ENCODE measurements around the gene ERFL.

The ERFL gene

DNA sequence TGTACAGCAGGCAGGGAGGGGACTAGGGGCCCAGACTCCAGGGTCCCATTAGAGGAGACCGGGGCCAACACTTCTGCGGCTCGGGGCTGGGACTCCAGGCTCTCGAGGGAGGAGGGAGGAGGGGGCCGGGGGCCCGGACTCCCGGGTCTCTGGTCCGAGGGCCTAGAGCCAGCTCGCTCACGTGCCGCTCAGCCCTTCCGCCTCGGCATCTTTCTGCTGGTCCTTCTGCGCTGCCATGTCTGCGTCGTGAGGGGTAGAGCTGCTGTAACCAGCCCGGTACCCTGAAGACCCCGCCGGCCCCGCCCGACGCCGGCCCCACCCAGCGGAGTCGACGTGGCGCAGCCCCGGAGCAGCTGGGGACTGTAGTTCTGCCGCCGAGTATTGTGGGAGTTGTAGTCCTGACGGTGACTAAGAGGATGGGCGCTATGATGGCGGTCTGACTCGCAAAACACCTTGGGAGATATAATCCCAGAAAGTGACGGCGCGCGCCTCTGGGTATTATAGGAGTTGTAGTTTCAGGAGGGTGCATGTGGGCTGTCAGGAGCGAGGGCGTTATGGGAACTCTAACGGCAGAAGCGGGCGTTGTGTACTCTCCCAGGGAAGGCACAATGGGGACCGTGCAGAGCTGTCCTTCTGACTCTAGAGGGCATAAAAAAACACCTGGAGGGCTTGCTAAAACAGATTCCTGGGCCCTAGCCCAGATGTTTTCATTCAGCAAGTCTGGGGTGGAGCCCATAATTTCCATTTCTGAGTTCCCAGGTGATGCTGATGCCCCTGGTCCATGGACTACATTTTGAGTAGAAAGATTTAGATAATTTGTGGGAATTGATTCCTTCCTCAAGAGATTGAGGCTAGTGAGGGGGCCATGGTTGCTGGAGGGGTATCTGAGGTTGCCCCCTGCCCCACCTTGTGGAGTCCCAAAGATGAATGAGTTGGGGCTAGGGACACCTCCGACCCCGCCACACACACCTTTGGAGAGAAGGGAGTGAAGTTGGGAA lies 31.1 kb upstream of the ERFL start, which contains the start of gene RABAC1:
TSS of gene RABAC1 (minus strand) at position 266 of the 998 bp plus-strand sequence. CDS start at position 237, 29 bp downstream.
- Histone ChIP-seq H3K4me1 (ENCODE audit: control insufficient read depth in 5 of 5, insufficient read depth in 5 of 5, low read length in 5 of 5) (peaks cover 4 to 31% (median 24%) of the 10 kb centered on the region in 5 donors), H3K36me3 (ENCODE audit: control insufficient read depth in 5 of 5, insufficient read depth in 5 of 5, low read length in 5 of 5) (peaks cover 0 to 24% (median 11%) of the 10 kb centered on the region in 5 donors), H3K27me3 (ENCODE audit: control insufficient read depth in 5 of 5, insufficient read depth in 4 of 5, low read length in 5 of 5) (peaks cover 0 to 2% (median 0%) of the 10 kb centered on the region in 5 donors), H3K27ac (ENCODE audit: low read depth, low read length) (peak within 1 kb of the TSS; percentile 57), H3K4me3 (ENCODE audit: low read depth in 1 of 5, low read length in 5 of 5) (peak within 1 kb of the TSS; percentile 80 to 93 (median 89)), H3K9me3 (ENCODE audit: control insufficient read depth in 5 of 5, low read length in 5 of 5) (no peaks in the 10 kb centered on the region), H3K9ac (ENCODE audit: low read length in 5 of 5) (peak within 1 kb of the TSS; percentile 73 to 92 (median 90))

DNA sequence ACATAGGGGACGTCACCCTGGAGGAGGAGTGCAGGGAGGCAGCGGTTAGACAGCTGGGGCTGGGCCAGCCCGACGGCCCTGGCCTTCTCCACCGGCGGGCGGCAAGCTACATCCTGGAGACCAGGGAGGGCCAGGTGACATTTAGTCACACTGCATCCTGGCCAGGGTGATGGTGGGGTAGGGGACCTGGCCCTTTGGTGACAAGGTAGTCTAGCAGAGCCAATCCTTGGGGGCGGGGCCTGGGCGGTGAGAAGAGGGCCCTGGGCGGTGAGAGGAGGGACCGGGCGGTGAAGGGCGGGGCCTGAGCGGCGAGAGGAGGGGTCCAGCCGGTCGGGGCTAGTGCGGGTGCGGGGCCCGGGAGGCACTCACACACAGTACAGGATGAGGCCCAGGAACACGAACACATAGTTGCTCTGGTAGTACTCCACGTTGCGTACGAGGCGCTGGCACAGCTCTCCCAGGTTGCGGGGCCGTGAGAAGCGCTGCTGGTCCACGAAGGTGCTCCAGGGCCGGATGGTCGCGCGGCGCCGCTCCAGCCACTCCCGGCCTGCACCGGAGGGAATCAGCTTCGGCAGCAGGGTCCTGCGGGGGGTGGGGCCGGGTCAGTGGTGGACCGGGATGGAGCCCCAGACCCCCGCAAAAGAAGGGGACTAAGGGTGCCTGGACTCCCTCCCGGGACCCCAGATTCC lies 30.3 kb upstream of the ERFL start:
- H3K4me1 ChIP-seq (ENCODE audit: control insufficient read depth in 5 of 5, insufficient read depth in 5 of 5, low read length in 5 of 5) = peaks cover 4 to 31% (median 24%) of the 10 kb centered on the region in 5 donors
- peaks cover 0 to 24% (median 11%) of the 10 kb centered on the region in 5 donors for H3K36me3 ChIP-seq (ENCODE audit: control insufficient read depth in 5 of 5, insufficient read depth in 5 of 5, low read length in 5 of 5)
- H3K9me3 ChIP-seq (ENCODE audit: control insufficient read depth in 5 of 5, low read length in 5 of 5) = no peaks in the 10 kb centered on the region
- H3K4me3 ChIP-seq (ENCODE audit: low read depth in 1 of 5, low read length in 5 of 5) = peak overlapping the region; percentile 80 to 93 (median 89)
- H3K27ac ChIP-seq (ENCODE audit: low read depth, low read length) = peak overlapping the region; percentile 57
- peak overlapping the region; percentile 73 to 92 (median 90) for H3K9ac ChIP-seq (ENCODE audit: low read length in 5 of 5)
- peaks cover 0 to 2% (median 0%) of the 10 kb centered on the region in 5 donors for H3K27me3 ChIP-seq (ENCODE audit: control insufficient read depth in 5 of 5, insufficient read depth in 4 of 5, low read length in 5 of 5)

DNA sequence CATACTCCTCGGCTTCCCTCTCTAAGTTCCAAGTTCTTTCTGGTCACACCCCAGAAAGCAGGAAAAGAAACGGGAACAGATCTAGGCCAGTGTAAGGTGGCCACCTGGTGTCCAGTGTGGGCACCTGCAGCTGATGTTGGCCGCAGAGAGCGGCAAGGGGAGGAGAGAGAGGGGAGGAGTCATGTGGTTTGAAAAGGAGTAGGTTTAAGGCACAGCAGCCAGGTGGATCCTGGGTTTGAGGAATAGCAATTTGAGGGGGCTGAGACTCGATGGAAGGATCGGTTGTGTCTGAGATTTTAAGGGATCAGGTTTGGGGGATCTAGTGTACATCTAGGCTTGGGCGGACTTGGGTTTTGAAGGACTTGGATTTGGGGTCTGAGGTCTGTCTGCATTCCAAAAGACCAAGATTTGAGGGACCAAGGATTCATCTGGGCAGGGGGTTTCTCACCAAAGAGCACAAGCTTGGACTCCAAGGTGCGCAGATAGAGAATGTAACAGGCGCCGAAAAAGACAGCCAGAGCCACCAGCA lies 29.7 kb upstream of the ERFL start:
- Histone ChIP-seq H3K36me3 (ENCODE audit: control insufficient read depth in 5 of 5, insufficient read depth in 5 of 5, low read length in 5 of 5) (peaks cover 0 to 24% (median 11%) of the 10 kb centered on the region in 5 donors), H3K4me3 (ENCODE audit: low read depth in 1 of 5, low read length in 5 of 5) (peak overlapping the region; percentile 40 to 93 (median 89)), H3K27ac (ENCODE audit: low read depth, low read length) (no peak overlapping the region), H3K9ac (ENCODE audit: low read length in 5 of 5) (peak overlapping the region in 3 of 5 donors; percentile 86 to 92 (median 90)), H3K9me3 (ENCODE audit: control insufficient read depth in 5 of 5, low read length in 5 of 5) (no peaks in the 10 kb centered on the region), H3K27me3 (ENCODE audit: control insufficient read depth in 5 of 5, insufficient read depth in 4 of 5, low read length in 5 of 5) (peaks cover 0 to under 1% (median 0%) of the 10 kb centered on the region in 5 donors), H3K4me1 (ENCODE audit: control insufficient read depth in 5 of 5, insufficient read depth in 5 of 5, low read length in 5 of 5) (peaks cover 4 to 31% (median 24%) of the 10 kb centered on the region in 5 donors)

DNA sequence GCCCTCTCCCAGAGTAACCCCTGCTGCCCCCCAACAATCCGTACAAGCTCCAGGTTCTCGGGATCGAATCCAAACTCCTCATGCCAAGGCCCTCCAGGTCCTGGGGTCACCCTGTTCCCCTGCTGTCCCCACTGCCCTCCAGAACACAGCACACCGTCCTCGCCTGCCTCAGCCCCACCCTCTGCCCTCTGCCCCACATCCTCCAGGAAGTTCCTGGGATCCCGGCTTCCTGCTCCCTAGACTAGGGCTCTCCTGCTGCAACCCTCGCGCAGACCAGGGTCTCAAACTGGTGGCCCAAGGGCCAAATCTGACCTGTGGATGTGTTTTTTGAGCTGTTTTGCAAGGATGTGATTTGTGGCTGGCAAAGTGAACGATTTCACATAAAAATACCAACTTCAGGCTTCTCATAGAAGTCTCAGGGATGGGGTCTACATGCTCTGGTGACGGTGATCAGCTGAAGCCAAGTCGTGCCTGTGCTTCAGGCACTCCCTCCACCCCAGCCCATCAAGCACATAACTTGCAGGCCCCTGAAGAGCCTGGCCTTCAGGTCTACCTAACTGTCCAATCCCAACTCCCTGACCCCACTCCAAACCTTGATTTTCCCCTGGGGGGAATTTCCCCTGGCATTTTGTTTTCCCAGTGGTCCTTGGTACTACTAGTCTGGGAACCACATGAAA lies 29.1 kb upstream of the ERFL start:
- Histone ChIP-seq H3K27me3 (ENCODE audit: control insufficient read depth in 5 of 5, insufficient read depth in 4 of 5, low read length in 5 of 5) (no peaks in the 10 kb centered on the region), H3K9ac (ENCODE audit: low read length in 5 of 5) (peak overlapping the region in 3 of 5 donors; percentile 27 to 92 (median 86)), H3K4me3 (ENCODE audit: low read depth in 1 of 5, low read length in 5 of 5) (peak overlapping the region in 2 of 5 donors; percentile 13 to 89), H3K27ac (ENCODE audit: low read depth, low read length) (no peak overlapping the region), H3K36me3 (ENCODE audit: control insufficient read depth in 5 of 5, insufficient read depth in 5 of 5, low read length in 5 of 5) (peaks cover 0 to 24% (median 11%) of the 10 kb centered on the region in 5 donors), H3K4me1 (ENCODE audit: control insufficient read depth in 5 of 5, insufficient read depth in 5 of 5, low read length in 5 of 5) (peaks cover 4 to 31% (median 24%) of the 10 kb centered on the region in 5 donors), H3K9me3 (ENCODE audit: control insufficient read depth in 5 of 5, low read length in 5 of 5) (no peaks in the 10 kb centered on the region)

DNA sequence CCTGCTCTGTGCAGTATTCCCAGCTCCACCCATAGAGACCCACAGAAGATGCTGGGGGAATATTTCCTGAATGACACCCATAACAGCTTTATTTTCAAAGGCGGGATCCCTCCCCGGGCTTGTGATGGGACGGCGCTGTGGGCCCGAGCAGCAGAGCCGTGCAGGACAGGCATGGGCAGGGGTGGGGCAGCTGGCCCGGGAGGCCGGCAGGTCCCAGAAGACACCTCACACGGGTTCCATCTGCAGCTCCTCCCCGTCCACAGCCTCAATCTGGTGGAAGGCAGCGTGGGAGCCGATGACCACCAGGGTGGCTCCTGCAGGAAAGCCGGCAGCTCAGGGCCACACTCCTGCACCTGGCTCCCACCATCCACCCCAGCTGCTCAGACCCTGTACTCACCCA lies 28.4 kb upstream of the ERFL start:
- Histone ChIP-seq H3K9ac (ENCODE audit: low read length in 5 of 5) (no peak overlapping the region), H3K4me3 (ENCODE audit: low read depth in 1 of 5, low read length in 5 of 5) (no peak overlapping the region), H3K9me3 (ENCODE audit: control insufficient read depth in 5 of 5, low read length in 5 of 5) (no peaks in the 10 kb centered on the region), H3K27me3 (ENCODE audit: control insufficient read depth in 5 of 5, insufficient read depth in 4 of 5, low read length in 5 of 5) (no peaks in the 10 kb centered on the region), H3K4me1 (ENCODE audit: control insufficient read depth in 5 of 5, insufficient read depth in 5 of 5, low read length in 5 of 5) (peaks cover 4 to 33% (median 24%) of the 10 kb centered on the region in 5 donors), H3K27ac (ENCODE audit: low read depth, low read length) (no peak overlapping the region), H3K36me3 (ENCODE audit: control insufficient read depth in 5 of 5, insufficient read depth in 5 of 5, low read length in 5 of 5) (peaks cover 0 to 24% (median 11%) of the 10 kb centered on the region in 5 donors)

DNA sequence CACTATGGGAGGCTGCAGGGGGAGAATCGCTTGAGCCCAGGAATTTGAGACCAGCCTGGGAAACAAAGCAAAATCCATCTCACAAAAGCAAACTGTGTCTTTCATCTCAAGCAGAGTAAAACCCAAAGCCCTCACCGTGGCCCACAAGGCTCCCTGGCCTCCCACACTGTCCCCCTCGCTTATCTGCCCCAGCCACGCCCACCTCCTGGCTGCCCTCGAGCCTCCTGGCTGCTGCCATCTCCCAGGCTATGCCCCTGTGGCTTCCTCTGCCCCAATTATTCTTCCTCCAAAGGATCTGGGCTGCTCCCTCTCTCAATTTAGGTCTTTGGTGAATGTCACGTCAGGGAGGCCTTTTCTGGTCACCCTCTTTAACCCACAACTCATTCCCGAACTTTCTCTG lies 27.3 kb upstream of the ERFL start:
- Histone ChIP-seq H3K9ac (ENCODE audit: low read length in 5 of 5) (no peak overlapping the region), H3K27me3 (ENCODE audit: control insufficient read depth in 5 of 5, insufficient read depth in 4 of 5, low read length in 5 of 5) (no peaks in the 10 kb centered on the region), H3K4me1 (ENCODE audit: control insufficient read depth in 5 of 5, insufficient read depth in 5 of 5, low read length in 5 of 5) (peaks cover 4 to 36% (median 24%) of the 10 kb centered on the region in 5 donors), H3K9me3 (ENCODE audit: control insufficient read depth in 5 of 5, low read length in 5 of 5) (no peaks in the 10 kb centered on the region), H3K4me3 (ENCODE audit: low read depth in 1 of 5, low read length in 5 of 5) (no peak overlapping the region), H3K27ac (ENCODE audit: low read depth, low read length) (no peak overlapping the region), H3K36me3 (ENCODE audit: control insufficient read depth in 5 of 5, insufficient read depth in 5 of 5, low read length in 5 of 5) (peaks cover 0 to 24% (median 11%) of the 10 kb centered on the region in 5 donors)

DNA sequence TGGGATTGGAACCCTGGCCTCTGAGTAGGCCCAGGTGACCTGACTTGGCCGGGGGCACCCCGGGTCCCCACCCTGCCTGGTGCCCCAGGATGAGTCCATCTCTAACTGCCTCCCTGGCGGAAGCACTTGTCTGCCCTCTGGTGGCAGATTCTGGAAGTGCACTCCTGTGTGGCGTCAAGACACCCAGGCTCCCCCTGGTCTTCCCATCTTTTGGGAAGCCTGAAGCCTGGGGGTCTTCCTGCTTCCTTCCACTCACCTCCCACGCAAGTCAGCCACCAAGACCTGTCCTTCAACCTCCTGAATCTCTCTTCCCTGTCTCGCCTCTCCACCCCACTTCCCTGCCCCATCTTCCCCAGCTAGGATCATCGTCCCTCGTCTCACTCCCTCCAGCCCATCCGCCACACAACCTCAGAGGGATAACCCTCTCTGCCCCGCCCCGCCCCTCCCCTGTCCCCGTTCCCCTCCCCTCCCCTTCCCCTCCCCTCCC lies 23.5 kb upstream of the ERFL start:
- H3K4me1 ChIP-seq (ENCODE audit: control insufficient read depth in 5 of 5, insufficient read depth in 5 of 5, low read length in 5 of 5) = peaks cover 0 to 7% (median 0%) of the 10 kb centered on the region in 5 donors
- no peak overlapping the region for H3K27ac ChIP-seq (ENCODE audit: low read depth, low read length)
- H3K9ac ChIP-seq (ENCODE audit: low read length in 5 of 5) = peak overlapping the region in 1 of 5 donors; percentile 23
- peaks cover 0 to 17% (median 9%) of the 10 kb centered on the region in 5 donors for H3K36me3 ChIP-seq (ENCODE audit: control insufficient read depth in 5 of 5, insufficient read depth in 5 of 5, low read length in 5 of 5)
- H3K4me3 ChIP-seq (ENCODE audit: low read depth in 1 of 5, low read length in 5 of 5) = no peak overlapping the region
- H3K9me3 ChIP-seq (ENCODE audit: control insufficient read depth in 5 of 5, low read length in 5 of 5) = no peaks in the 10 kb centered on the region
- H3K27me3 ChIP-seq (ENCODE audit: control insufficient read depth in 5 of 5, insufficient read depth in 4 of 5, low read length in 5 of 5) = no peaks in the 10 kb centered on the region

DNA sequence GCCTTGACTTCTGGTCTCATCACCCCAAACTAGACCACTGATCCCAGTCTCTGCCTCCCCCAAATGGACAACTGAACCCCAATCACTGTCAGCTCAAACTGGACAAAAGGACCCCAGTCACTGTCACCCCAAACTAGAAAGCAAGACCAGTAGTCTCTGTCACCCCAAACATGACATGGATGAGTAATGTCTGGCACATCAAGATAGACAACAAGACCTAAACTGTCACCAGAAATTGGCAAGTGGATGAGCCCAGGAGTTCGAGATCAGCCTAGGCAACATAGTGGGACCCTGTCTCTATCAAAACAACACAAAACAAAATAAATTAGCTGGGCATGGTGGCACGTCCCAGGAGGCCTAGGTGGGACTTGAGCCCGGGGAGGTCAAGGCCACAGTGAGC lies 18.8 kb upstream of the ERFL start:
- no peaks in the 10 kb centered on the region for H3K36me3 ChIP-seq (ENCODE audit: control insufficient read depth in 5 of 5, insufficient read depth in 5 of 5, low read length in 5 of 5)
- H3K9ac ChIP-seq (ENCODE audit: low read length in 5 of 5) = no peak overlapping the region
- H3K27ac ChIP-seq (ENCODE audit: low read depth, low read length) = no peak overlapping the region
- no peak overlapping the region for H3K4me3 ChIP-seq (ENCODE audit: low read depth in 1 of 5, low read length in 5 of 5)
- H3K9me3 ChIP-seq (ENCODE audit: control insufficient read depth in 5 of 5, low read length in 5 of 5) = no peaks in the 10 kb centered on the region
- peaks cover 0 to 5% (median 0%) of the 10 kb centered on the region in 5 donors for H3K27me3 ChIP-seq (ENCODE audit: control insufficient read depth in 5 of 5, insufficient read depth in 4 of 5, low read length in 5 of 5)
- peaks cover 0 to 6% (median 0%) of the 10 kb centered on the region in 5 donors for H3K4me1 ChIP-seq (ENCODE audit: control insufficient read depth in 5 of 5, insufficient read depth in 5 of 5, low read length in 5 of 5)

DNA sequence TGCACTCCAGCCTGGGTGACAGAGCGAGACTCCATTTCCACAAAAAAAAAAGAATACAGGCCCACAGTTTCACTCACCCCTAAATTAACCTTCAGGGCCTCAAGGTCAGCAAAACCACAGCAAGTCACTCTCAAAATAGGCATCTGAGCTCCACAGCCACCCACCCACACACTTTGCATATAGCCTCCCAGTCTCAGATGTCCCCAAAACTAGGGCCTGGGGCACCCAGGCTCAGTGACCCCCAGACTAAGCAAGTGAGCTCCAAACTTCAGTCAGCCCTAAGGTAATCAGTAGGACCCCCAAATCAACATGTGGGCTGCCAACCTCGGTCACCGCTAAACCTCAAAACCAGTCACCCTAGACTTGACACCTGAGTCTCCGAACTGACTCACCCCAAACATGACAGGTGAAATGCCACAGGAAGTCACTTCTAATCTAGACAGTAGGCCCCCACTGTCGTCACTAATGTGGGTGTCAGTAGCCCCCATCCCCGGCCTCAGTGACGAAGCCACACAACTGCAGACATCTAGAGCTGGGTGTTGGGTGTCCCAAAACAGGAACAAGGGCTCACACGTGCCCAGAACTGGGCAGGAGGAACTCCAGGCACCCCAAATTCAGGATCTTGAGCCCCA lies 17.0 kb upstream of the ERFL start:
- no peak overlapping the region for H3K4me3 ChIP-seq (ENCODE audit: low read depth in 1 of 5, low read length in 5 of 5)
- H3K36me3 ChIP-seq (ENCODE audit: control insufficient read depth in 5 of 5, insufficient read depth in 5 of 5, low read length in 5 of 5) = no peaks in the 10 kb centered on the region
- no peak overlapping the region for H3K9ac ChIP-seq (ENCODE audit: low read length in 5 of 5)
- no peak overlapping the region for H3K27ac ChIP-seq (ENCODE audit: low read depth, low read length)
- H3K27me3 ChIP-seq (ENCODE audit: control insufficient read depth in 5 of 5, insufficient read depth in 4 of 5, low read length in 5 of 5) = peaks cover 11 to 18% (median 13%) of the 10 kb centered on the region in 5 donors
- no peaks in the 10 kb centered on the region for H3K9me3 ChIP-seq (ENCODE audit: control insufficient read depth in 5 of 5, low read length in 5 of 5)
- peaks cover 0 to 7% (median 6%) of the 10 kb centered on the region in 5 donors for H3K4me1 ChIP-seq (ENCODE audit: control insufficient read depth in 5 of 5, insufficient read depth in 5 of 5, low read length in 5 of 5)
